Activated naive CD8-positive, alpha-beta T cell treated with anti-CD3 and anti-CD28 coated beads, Interleukin-2, amount 10 ng/mL, durations not matched to agents 7 days and 5 days (primary cell): ENCODE results near the gene POU2F2. TPM values are rescaled to one million over a fixed set of nuclear protein-coding genes. Genes with fewer than 3 reads are reported as not detected.
A peak's percentile ranks its signal among the peaks of the same experiment; 100 is the strongest.

Experiments used
- ATAC-seq: fragments of 150-1000 bp; cut with Tn5 transposase; one replicate; pipeline ENCODE4 v1.10.0; 2021; ENCODE audit warnings: low read depth, moderate library complexity
- POLR2A ChIA-PET: fragments of 350-600 bp; sonication (Branson Sonifier 250); formaldehyde crosslinking; loops from one replicate; lab custom pipeline; 2021; ENCODE audit warnings: antibody characterized with exemption; lab: Charles Lee
- DNase-seq: peaks from one replicate; pipeline ENCODE4 v3.0.0; 2021
- H3K27ac Mint-ChIP-seq: one replicate; pipeline ENCODE4 v1.8.0; 2022; ENCODE audit warnings: mild to moderate bottlenecking, mixed read lengths
- H3K27me3 Mint-ChIP-seq: one replicate; pipeline ENCODE4 v1.8.0; 2022; ENCODE audit warnings: mild to moderate bottlenecking, moderate library complexity, mixed read lengths
- H3K36me3 Mint-ChIP-seq: one replicate; pipeline ENCODE4 v1.8.0; 2021; ENCODE audit warnings: mild to moderate bottlenecking, mixed read lengths
- H3K4me1 Mint-ChIP-seq: one replicate; pipeline ENCODE4 v1.8.0; 2021; ENCODE audit warnings: mixed read lengths
- H3K4me3 Mint-ChIP-seq: one replicate; pipeline ENCODE4 v1.8.0; 2022; ENCODE audit warnings: mild to moderate bottlenecking, moderate library complexity, mixed read lengths
- H3K9me3 Mint-ChIP-seq: one replicate; pipeline ENCODE4 v1.8.0; 2021; ENCODE audit warnings: mixed read lengths
- total RNA-seq, 2 experiments: library from RNA; stranded (reverse); gene quantifications; one replicate each; pipeline ENCODE4 v1.2.3, GENCODE V29; 2021

The POU2F2 gene
- total RNA-seq, 2 experiments from 2014 or later = 33.0 to 33.9 TPM

DNA sequence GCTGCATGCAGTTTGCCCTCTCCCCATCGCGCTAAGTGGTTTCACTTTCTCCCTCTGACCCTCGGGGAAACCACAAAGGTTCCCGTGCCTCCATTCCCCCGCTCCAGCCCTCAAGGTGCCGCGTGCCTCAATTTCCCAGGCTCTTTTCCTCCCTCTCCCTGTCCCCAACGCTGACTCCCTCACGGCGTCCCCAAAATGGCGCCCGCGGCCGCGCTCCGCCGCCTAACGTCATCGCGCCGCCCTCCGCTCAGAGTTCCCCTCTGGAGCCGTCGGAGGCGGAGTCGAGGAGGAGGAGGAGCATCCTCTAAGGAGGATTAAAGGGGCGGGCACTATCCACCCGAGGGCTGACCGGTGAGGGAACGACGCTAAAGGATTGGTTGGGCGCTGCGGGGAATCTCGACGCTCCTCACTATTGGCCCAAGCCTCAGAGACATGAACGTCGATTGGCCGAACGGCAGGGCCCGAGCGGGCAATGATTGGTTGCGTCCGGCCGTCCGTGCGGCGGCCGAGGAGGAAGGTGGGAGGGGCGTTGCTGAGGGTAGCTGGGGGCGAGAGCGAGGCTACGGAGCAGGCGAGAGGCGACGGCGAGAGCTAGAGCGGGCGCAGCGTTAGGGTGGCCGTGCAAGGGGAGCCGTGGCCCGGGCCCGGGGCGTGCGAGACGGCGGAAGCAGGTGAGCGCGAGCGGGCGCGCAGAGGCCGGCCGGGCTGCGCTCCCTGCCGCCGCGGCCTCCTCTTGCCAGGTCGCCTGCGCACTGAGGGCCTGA lies 56.4 kb downstream of the POU2F2 start, which contains the start of gene ZNF574:
Gene ZNF574, plus strand, starts transcription at position 551 of the 764 bp plus-strand sequence. CDS start 2,441 bp downstream, outside the sequence.
- POLR2A ChIA-PET = interaction anchor here (1.0 to 1.7 kb wide), 5 partner anchors 26 to 347 kb away, joined by 3 to 4 read pairs (median 3); partner anchors contain the start of genes GSK3A and ZNF526
- DNase-seq = peak; percentile 94
- peaks cover 6% of the 10 kb centered on the region for H3K36me3 Mint-ChIP-seq
- H3K4me1 Mint-ChIP-seq = peaks cover 30% of the 10 kb centered on the region
- peak within 1 kb of the TSS; percentile 99 for H3K4me3 Mint-ChIP-seq
- no peaks in the 10 kb centered on the region for H3K9me3 Mint-ChIP-seq
- peaks cover 3% of the 10 kb centered on the region for H3K27me3 Mint-ChIP-seq
- ATAC-seq = peak; percentile 99
- peak within 1 kb of the TSS; percentile 99 for H3K27ac Mint-ChIP-seq

DNA sequence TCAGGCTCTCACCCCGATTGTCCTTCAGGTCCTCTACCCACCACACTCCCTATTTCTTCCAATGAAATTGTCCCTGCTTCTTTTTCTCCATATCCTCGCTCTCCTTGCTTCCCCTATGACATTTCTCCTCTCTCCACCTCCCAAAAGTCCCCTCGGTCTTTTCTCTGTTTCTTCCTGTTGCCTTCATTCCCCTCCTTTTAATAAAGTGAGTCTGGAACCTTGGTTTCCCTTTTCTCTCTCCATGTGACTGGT lies 57.0 kb downstream of the POU2F2 start:
- peaks cover 6% of the 10 kb centered on the region for H3K27me3 Mint-ChIP-seq
- POLR2A ChIA-PET = no interaction called here
- peak; percentile 1 for ATAC-seq
- H3K4me1 Mint-ChIP-seq = peaks cover 30% of the 10 kb centered on the region
- no peak for DNase-seq
- H3K4me3 Mint-ChIP-seq = peak overlapping the region; percentile 99
- peak overlapping the region; percentile 99 for H3K27ac Mint-ChIP-seq
- H3K36me3 Mint-ChIP-seq = peaks cover 6% of the 10 kb centered on the region
- no peaks in the 10 kb centered on the region for H3K9me3 Mint-ChIP-seq

GRCh38 chr19:42074513-42075363 lies 57.5 kb downstream of the POU2F2 start:
- Mint-ChIP-seq H3K27ac (peak overlapping the region; percentile 99), H3K27me3 (peaks cover 7% of the 10 kb centered on the region), H3K36me3 (peaks cover 6% of the 10 kb centered on the region), H3K4me1 (peaks cover 30% of the 10 kb centered on the region), H3K9me3 (no peaks in the 10 kb centered on the region), H3K4me3 (peak overlapping the region; percentile 99)
- peak; percentile 48 for DNase-seq
- ATAC-seq = no peak
- POLR2A ChIA-PET = no interaction called here

- Mint-ChIP-seq H3K4me3 (no peak overlapping the region), H3K27me3 (peaks cover 8% of the 10 kb centered on the region), H3K4me1 (peaks cover 9% of the 10 kb centered on the region), H3K27ac (no peak overlapping the region), H3K9me3 (no peaks in the 10 kb centered on the region), H3K36me3 (peaks cover 4% of the 10 kb centered on the region)
- POLR2A ChIA-PET = no interaction called here
- no peak for ATAC-seq
- DNase-seq = no peak
Measured at GRCh38 chr19:42071247-42071646, 61.0 kb downstream of the POU2F2 start.

- H3K4me1 Mint-ChIP-seq = peaks cover 5% of the 10 kb centered on the region
- no peak for DNase-seq
- H3K27ac Mint-ChIP-seq = no peak within 1 kb of the TSS
- H3K27me3 Mint-ChIP-seq = peaks cover 8% of the 10 kb centered on the region
- no peaks in the 10 kb centered on the region for H3K9me3 Mint-ChIP-seq
- POLR2A ChIA-PET = no interaction called here
- no peak for ATAC-seq
- H3K4me3 Mint-ChIP-seq = no peak within 1 kb of the TSS
- no peaks in the 10 kb centered on the region for H3K36me3 Mint-ChIP-seq
Measured at GRCh38 chr19:42069619-42070351, 62.5 kb downstream of the POU2F2 start, which contains the start of gene GRIK5. GRIK5 (minus strand) TSS chr19:42070206; CDS start chr19:42065770, 4,436 bp downstream.

DNA sequence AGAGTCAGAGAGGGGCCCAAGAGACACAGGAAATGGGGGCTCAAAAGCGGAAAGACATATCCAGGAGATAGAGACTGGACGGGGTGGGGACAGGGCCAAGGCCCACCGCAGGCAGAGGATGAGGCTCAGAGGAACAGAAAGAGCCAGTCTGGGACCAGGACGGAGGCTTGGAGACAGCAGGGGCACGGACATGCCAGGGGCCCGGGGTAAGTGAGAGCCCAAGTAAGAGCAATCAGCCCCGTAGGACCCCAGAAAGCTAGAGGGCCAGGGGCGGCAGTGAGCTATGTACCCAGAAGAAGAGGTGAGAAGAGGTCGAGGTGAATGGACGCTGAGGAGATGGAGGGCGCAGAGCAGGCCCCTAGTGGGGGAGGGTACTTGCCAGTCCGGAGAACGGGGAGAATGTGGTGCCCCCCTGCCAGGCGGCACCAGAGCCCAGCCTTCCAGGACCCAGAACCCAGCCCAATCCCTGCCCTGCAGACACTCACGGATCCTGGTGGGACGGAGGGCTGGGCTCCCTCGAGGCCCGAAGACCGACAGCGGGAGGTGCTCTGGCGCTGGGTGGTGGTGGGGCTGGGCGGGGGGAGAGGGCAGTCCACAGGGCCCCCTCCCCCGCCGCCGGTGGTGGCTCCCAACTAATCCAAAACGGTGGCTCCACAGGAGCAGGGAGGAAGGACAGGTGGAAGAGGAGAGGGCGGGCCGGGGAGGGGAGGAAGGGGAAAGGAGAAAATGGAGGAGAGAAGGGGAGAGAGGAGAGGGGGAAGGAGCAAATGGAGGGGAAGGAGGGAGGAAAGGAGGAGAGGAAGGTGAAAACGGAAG lies 63.3 kb downstream of the POU2F2 start:
- Mint-ChIP-seq H3K27me3 (peaks cover 8% of the 10 kb centered on the region), H3K9me3 (no peaks in the 10 kb centered on the region), H3K4me3 (no peak overlapping the region), H3K27ac (no peak overlapping the region), H3K36me3 (no peaks in the 10 kb centered on the region), H3K4me1 (peaks cover 4% of the 10 kb centered on the region)
- ATAC-seq (no peak), DNase-seq (no peak)
- POLR2A ChIA-PET = no interaction called here

DNA sequence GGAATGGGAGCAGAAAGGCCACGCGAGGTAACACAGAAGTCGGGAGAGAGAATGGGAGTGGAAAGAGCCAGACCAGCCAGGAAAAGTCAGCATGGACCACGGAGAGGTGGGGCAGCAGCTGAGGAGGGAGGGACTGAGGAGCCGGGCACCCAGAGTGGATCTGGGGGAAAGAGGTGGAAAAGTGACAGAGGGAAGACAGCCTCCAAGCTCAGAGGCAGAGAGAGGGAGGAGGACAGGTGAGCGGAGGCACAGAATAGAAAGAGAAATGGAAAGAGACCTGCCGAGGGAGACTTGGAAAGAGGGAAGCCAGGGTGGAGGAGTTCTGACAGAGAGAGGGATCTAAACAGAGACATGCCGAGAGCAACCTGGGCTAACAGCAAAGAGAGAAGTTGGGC lies 63.9 kb downstream of the POU2F2 start:
- DNase-seq = no peak
- ATAC-seq = no peak
- Mint-ChIP-seq H3K36me3 (no peaks in the 10 kb centered on the region), H3K27ac (no peak overlapping the region), H3K4me1 (peaks cover 4% of the 10 kb centered on the region), H3K27me3 (peaks cover 8% of the 10 kb centered on the region), H3K4me3 (no peak overlapping the region), H3K9me3 (no peaks in the 10 kb centered on the region)
- POLR2A ChIA-PET = no interaction called here

DNA sequence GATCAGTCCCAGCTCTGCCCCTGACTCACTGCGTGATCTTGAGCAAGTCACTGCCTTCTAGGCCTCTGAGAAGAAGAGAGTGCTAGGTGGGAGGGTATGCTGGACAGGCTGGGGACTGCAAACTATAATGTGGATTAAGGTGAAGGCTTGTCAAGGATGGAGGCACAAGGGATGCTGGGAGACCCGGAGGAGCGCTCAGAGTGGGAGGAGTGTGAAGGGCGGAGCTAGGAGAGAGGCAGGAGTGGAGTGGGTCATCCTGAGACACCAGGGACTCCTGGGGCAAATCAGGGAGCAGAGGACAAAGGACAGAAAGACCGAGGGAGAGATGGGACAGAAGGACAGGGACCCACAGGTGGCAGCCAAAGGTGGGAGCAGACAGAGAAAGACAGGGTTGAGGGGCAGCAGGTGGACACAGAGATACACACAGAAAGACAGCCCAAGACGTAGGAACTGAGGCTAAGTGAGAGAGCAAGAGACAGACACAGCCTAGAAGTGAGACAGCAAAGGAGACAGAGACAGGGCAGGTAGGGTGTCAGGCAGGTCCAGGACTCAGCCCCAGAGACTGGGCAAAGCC lies 64.8 kb downstream of the POU2F2 start:
- Mint-ChIP-seq H3K27me3 (peaks cover 8% of the 10 kb centered on the region), H3K27ac (no peak overlapping the region), H3K4me3 (no peak overlapping the region), H3K36me3 (no peaks in the 10 kb centered on the region), H3K4me1 (no peaks in the 10 kb centered on the region), H3K9me3 (no peaks in the 10 kb centered on the region)
- no peak for DNase-seq
- POLR2A ChIA-PET = no interaction called here
- ATAC-seq = no peak

- Mint-ChIP-seq H3K27me3 (peaks cover 8% of the 10 kb centered on the region), H3K4me3 (no peak overlapping the region), H3K4me1 (no peaks in the 10 kb centered on the region), H3K9me3 (no peaks in the 10 kb centered on the region), H3K36me3 (no peaks in the 10 kb centered on the region), H3K27ac (no peak overlapping the region)
- ATAC-seq = no peak
- no peak for DNase-seq
- POLR2A ChIA-PET = no interaction called here
Measured at GRCh38 chr19:42066075-42066754, 66.0 kb downstream of the POU2F2 start.

DNA sequence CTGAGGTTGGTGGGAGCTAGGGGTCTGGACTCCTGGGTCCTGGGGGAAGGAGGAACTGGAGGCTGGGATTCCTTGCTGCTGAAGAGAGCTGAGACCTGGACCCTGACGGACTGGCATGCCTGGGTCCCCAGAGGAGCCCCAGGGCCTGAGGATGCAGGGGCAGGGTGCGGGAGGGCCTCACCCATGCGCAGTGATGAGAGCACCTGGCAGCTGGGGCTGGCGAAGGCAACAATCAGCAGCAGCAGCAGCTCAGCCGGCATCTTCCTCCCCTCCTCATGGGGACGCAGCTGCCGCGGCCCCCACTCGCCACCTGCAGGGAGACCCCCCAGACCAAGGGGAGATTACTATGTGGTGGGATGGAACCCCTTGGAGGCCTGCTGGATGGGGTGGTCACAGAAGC lies 66.7 kb downstream of the POU2F2 start:
- Mint-ChIP-seq H3K36me3 (no peaks in the 10 kb centered on the region), H3K27me3 (peaks cover 5% of the 10 kb centered on the region), H3K27ac (no peak overlapping the region), H3K9me3 (no peaks in the 10 kb centered on the region), H3K4me1 (no peaks in the 10 kb centered on the region), H3K4me3 (no peak overlapping the region)
- DNase-seq = no peak
- POLR2A ChIA-PET = no interaction called here
- ATAC-seq = no peak

DNA sequence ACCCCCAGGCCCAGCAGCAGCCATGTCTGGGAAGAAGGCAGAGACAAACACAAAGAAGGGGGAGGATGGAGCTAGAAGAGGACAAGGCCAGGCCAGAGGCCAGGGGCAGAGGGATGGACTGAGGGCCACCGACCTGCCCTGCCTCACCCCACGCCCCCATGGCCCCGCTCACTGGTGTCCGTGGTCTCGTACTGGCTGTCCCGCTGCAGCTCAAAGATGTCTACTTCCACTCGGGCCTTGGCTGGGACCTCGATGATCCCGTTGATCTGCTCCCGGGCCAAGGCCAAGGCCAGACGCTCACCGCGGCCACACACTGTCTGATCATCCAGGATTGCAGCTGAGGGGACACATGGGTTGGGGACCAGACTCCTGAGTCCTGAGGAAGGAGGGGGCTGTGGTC lies 67.2 kb downstream of the POU2F2 start:
- no peak overlapping the region for H3K27ac Mint-ChIP-seq

GRCh38 chr19:42064432-42064831 lies 67.8 kb downstream of the POU2F2 start:
- no peak for DNase-seq
- H3K36me3 Mint-ChIP-seq = no peaks in the 10 kb centered on the region
- H3K27me3 Mint-ChIP-seq = peaks cover 4% of the 10 kb centered on the region
- H3K4me3 Mint-ChIP-seq = no peak overlapping the region
- H3K9me3 Mint-ChIP-seq = no peaks in the 10 kb centered on the region
- H3K27ac Mint-ChIP-seq = no peak overlapping the region
- POLR2A ChIA-PET = no interaction called here
- no peaks in the 10 kb centered on the region for H3K4me1 Mint-ChIP-seq
- ATAC-seq = no peak

More for the DNA sequence above, 67.2 kb downstream of the POU2F2 start:
- no peak for ATAC-seq
- POLR2A ChIA-PET = no interaction called here
- Mint-ChIP-seq H3K9me3 (no peaks in the 10 kb centered on the region), H3K4me1 (no peaks in the 10 kb centered on the region), H3K36me3 (no peaks in the 10 kb centered on the region), H3K4me3 (no peak overlapping the region), H3K27me3 (peaks cover 6% of the 10 kb centered on the region)
- DNase-seq = no peak
